GM23338 (cell line): ENCODE measurements around the gene IGFBP5.

Experiments
- CTCF ChIP-seq, 2 experiments: fragments of 200-600 bp in 1 of 2; sonication (generic) in 1 of 2; conservative IDR thresholded peaks; 2 replicates each; pipeline versions ENCODE4 v1.5.1 to v1.6.1; 2016 to 2017; ENCODE audit warnings: antibody characterized with exemption in 2 of 2, low read depth in 2 of 2, mild to moderate bottlenecking in 2 of 2, moderate library complexity in 1 of 2
- ETS1 ChIP-seq: IDR thresholded peaks from 2 replicates; pipeline ENCODE4 v1.6.1; 2016; ENCODE audit warnings: antibody characterized with exemption
- EZH2 ChIP-seq: fragments of 200-600 bp; sonication (generic); IDR thresholded peaks from one replicate; pipeline ENCODE4 v1.8.0; 2017; ENCODE audit warnings: antibody characterized with exemption, mild to moderate bottlenecking, low read depth; ENCODE audit not compliant: unreplicated experiment
- EZH2phosphoT487 ChIP-seq: fragments of 200-600 bp; sonication (generic); IDR thresholded peaks from one replicate; pipeline ENCODE4 v1.8.1; 2018; ENCODE audit warnings: antibody characterized with exemption; ENCODE audit not compliant: unreplicated experiment
- NANOG ChIP-seq: IDR thresholded peaks from 2 replicates; pipeline ENCODE4 v1.6.1; 2016; ENCODE audit warnings: antibody characterized with exemption, borderline replicate concordance
- POLR2AphosphoS5 ChIP-seq: IDR thresholded peaks from 2 replicates; pipeline ENCODE4 v1.6.1; 2016; ENCODE audit warnings: antibody characterized with exemption, low read depth
- REST ChIP-seq: IDR thresholded peaks from one replicate; pipeline ENCODE4 v1.6.1; 2018; ENCODE audit warnings: antibody characterized with exemption; ENCODE audit not compliant: unreplicated experiment

GRCh38 chr2:216673609-216674008, 21.7 kb downstream of the IGFBP5 start:
- TF ChIP-seq CTCF (conservative IDR thresholded peaks at IDR 0.05; ENCODE audit: low read depth in 2 of 2) (no peak), EZH2 (no peak), EZH2phosphoT487 (no peak), POLR2AphosphoS5 (no peak), ETS1 (no peak), NANOG (no peak), REST (no peak)
